Retinal pigment epithelial cell (primary cell): Measurements from ENCODE around the gene IL4R.

Source experiments
- DNase-seq: peaks from one replicate; pipeline ENCODE4 v3.0.0-alpha.2; 2010; ENCODE audit warnings: low read depth
- H3K4me3 ChIP-seq: 2 replicates; pipeline ENCODE4 v1.5.1; 2011; ENCODE audit warnings: mild to moderate bottlenecking, low read length, control low read depth, moderate library complexity
- TF ChIP-seq, protein P1 (sequence below): conservative IDR thresholded peaks from 2 replicates; pipeline ENCODE4 v1.5.1; 2011; ENCODE audit warnings: low read depth, low read length, control low read depth, inconsistent platforms

IL4R gene

DNA sequence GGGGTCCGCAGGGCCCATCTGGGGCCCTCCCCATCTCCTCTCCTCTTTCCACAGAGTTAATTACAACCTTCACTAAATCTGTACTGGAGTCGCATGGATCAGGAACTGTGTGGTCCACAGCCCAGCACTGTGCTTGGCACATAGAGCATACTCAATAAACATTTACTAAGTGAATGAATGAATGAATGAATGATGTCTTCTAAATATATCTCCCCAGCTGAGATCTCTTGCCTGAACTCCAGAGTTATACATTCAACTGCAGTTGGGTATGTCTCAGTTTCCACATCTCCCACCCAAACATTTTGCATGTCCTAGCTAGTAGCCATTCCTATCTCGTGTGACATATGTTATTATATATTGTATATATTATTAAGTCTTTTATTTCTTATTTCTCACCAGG is 59.5 kb downstream of the IL4R start:
- no peak for DNase-seq
- TF ChIP-seq, protein P1, sequence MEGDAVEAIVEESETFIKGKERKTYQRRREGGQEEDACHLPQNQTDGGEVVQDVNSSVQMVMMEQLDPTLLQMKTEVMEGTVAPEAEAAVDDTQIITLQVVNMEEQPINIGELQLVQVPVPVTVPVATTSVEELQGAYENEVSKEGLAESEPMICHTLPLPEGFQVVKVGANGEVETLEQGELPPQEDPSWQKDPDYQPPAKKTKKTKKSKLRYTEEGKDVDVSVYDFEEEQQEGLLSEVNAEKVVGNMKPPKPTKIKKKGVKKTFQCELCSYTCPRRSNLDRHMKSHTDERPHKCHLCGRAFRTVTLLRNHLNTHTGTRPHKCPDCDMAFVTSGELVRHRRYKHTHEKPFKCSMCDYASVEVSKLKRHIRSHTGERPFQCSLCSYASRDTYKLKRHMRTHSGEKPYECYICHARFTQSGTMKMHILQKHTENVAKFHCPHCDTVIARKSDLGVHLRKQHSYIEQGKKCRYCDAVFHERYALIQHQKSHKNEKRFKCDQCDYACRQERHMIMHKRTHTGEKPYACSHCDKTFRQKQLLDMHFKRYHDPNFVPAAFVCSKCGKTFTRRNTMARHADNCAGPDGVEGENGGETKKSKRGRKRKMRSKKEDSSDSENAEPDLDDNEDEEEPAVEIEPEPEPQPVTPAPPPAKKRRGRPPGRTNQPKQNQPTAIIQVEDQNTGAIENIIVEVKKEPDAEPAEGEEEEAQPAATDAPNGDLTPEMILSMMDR, result no peak
- H3K4me3 ChIP-seq, result no peak overlapping the region

DNA sequence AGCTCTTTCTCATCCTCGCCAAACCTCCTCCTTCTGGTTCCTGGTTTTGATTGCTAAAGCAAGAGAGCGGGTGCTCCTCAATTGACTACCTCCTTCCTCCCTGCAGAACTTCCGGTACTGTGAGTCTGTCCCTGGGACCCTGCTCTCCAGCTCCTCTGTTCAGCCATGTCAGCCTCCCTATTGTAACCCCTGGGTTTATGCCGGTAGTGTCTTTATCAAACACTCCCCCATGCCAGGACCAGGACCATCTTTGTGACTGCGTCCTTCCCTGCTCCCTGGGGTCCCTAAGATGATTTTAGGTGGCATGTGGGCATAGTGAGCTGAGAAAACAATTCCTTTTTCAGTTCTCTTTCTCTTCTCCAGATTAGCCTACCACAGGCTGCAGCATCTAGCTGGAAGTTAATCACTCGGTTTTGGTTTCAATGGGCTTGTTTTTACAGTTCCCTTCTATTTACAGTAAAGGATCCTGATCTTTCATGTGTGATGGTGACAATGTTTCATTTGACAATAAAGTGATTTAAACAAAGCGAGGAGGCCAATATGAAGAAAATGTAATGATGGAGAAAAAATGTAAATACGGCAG is 60.5 kb downstream of the IL4R start:
- no peak for DNase-seq
- TF ChIP-seq, protein P1, result no peak
- H3K4me3 ChIP-seq, result no peak overlapping the region

DNA sequence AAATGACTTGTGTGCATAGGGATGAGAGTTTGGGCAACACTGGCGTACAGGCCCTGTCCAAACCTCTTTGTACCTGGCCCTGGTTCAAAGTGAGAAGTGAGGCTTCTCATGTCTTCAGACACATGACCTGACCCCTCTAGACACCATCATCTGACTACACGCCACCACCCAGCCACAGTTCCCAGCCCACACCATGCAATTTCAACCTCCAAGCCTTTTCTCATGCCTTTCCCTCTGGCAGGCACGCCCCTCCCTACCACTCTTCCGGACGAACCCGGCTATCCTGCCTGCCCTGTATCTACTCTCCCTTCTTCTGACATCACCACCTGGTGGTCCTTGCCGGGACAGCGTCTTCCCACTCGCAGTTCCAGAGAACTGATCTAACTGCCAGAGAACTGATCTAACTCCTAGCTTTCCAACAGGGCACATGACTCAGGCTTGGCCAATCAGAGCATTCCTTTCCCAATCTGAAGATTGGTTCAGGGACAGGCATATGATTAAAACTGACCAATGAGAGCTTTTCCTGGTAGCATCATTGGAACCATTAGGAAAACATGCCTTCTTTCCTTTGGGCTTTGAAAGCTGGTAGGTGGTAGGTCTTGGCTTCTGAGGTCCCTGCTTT is 61.1 kb downstream of the IL4R start:
- TF ChIP-seq, protein P1, result peak; percentile 69
- DNase-seq, result no peak
- no peak overlapping the region for H3K4me3 ChIP-seq

DNA sequence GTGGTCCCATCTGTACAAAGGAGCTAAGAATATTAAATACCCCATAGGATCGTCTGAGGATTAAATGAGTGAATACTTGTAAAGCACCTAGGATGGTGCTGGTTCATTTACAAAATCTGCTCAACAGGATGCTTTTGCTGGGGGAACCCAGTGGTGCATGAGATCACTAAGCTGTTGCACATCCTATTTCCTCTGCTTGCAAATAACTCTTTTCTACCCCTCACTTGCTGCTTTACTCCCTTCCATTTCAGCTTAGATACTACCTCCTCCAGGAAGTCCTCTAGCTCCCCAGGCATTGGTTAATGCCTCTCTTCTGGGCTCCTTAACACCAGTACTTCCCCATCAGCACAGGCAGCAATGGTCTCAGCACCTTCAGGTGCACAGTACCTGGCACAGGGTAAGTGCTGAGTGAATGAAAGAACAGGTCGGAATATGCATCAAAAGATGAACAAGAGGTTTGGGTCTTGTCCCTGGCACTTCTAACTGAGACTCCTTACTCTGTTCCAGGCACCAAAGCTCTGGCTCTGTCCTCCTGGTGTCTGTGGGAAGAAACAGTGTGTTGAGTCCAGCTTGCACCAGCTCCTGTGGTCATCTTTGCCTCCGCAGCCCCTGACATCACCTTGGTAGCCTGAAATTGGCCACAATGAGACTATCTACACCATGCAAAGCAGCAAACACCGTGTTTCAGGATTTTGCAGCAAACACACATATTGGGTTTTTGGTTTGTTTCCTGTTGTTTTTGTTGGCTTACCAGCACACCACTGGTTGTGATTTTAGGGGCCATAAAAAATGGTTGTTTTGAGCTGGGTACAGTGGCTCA is 64.1 kb downstream of the IL4R start:
- TF ChIP-seq, protein P1, result no peak
- DNase-seq, result no peak
- H3K4me3 ChIP-seq, result no peak overlapping the region

DNA sequence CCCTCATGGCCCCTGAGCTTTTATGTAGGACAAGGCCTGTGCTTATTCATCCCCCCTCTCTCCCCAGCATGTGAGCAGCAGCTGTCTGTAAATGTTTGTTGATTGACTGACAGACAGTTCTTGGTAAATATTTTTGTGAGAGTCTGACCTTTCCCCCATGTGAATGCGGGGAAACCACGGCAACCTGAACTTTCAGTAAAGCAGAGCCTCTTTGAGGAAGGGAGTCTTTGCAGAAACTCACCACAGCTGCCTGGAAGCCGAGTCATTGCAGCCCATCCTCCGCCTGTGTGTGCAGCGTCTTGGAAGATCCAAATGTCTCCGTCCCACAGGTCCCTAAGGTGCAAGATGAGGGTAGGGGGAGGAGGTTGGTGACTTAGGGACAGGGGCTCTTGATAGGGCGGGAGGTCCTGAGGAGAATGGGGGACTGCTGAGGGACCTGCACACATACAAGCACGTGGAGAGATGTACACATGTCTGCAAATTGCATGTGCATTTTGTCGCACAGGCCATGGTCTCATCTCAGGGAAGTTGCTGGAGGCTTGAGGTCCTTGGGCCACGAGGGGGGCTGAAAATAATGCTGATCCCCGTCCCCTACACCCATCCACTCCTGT is 65.2 kb downstream of the IL4R start:
- TF ChIP-seq, protein P1, result no peak
- H3K4me3 ChIP-seq, result no peak overlapping the region
- DNase-seq, result no peak

DNA sequence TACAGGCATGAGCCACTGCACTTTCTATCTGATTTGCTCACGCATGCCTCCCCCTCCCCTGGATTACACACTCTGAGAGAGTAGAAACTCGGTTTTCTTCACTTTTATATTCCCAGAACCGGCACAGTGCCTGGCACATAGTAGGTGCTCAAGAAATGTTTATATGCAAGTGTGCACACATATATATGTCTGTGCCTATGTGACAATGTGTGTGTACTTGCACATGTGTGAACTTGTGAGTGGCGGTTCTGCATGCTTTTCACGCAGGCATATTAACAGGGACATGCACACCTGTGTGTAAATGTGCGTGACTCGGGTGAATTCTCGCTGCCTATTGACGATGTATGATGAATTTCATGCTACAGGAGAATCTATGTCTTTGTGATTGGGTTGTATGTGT is 66.1 kb downstream of the IL4R start:
- H3K4me3 ChIP-seq, result no peak overlapping the region
- TF ChIP-seq, protein P1, result no peak
- DNase-seq, result no peak
